HepG2 (cell line): ENCODE data around the gene SHISA9. TPM values are rescaled to one million over a fixed set of nuclear protein-coding genes. Genes with fewer than 3 reads are reported as not detected.

Source experiments
- AGO1 ChIP-seq: fragments of 200-400 bp; formaldehyde crosslinking; IDR thresholded peaks from 2 replicates; pipeline ENCODE4 v1.6.1; 2017; ENCODE audit warnings: mild to moderate bottlenecking, low read depth, low read length, moderate library complexity; ENCODE audit not compliant: poor library complexity, severe bottlenecking
- CBFB ChIP-seq: sonication (generic); formaldehyde crosslinking; IDR thresholded peaks from 2 replicates; pipeline ENCODE4 v1.4.0; 2020; ENCODE audit warnings: missing genetic modification reagents
- CTCF ChIP-seq: sonication (generic); formaldehyde crosslinking; IDR thresholded peaks from 2 replicates; pipeline ENCODE4 v1.5.0; 2020; ENCODE audit warnings: mild to moderate bottlenecking, missing genetic modification reagents, moderate library complexity
- DNMT3B ChIP-seq: conservative IDR thresholded peaks from 2 replicates; pipeline ENCODE4 v1.6.1; 2016; ENCODE audit warnings: missing biosample characterization, control low read depth
- NAIF1 ChIP-seq: sonication (generic); formaldehyde crosslinking; IDR thresholded peaks from 2 replicates; pipeline ENCODE4 v1.5.0; 2020; ENCODE audit warnings: mild to moderate bottlenecking, missing genetic modification reagents, borderline replicate concordance
- NR1H2 ChIP-seq: sonication (generic); formaldehyde crosslinking; IDR thresholded peaks from 2 replicates; pipeline ENCODE4 v1.8.1; 2022; ENCODE audit warnings: low read depth, missing genetic modification reagents, borderline replicate concordance
- PCBP2 ChIP-seq: fragments of 200-400 bp; formaldehyde crosslinking; optimal IDR thresholded peaks from 2 replicates; pipeline ENCODE3; 2018; ENCODE audit warnings: low read length, low read depth; ENCODE audit not compliant: poor library complexity, severe bottlenecking
- SCMH1 ChIP-seq: sonication (generic); formaldehyde crosslinking; IDR thresholded peaks from 2 replicates; pipeline ENCODE4 v1.9.0; 2021; ENCODE audit warnings: missing genetic modification reagents, mild to moderate bottlenecking, borderline replicate concordance
- ZNF207 ChIP-seq: fragments of 450-650 bp; IDR thresholded peaks from 2 replicates; pipeline ENCODE4 v1.6.1; 2016; ENCODE audit warnings: antibody characterized with exemption, borderline replicate concordance
- ZNF296 ChIP-seq: sonication (generic); formaldehyde crosslinking; conservative IDR thresholded peaks from 2 replicates; pipeline ENCODE4 v1.5.0; 2020; ENCODE audit warnings: mild to moderate bottlenecking, missing genetic modification reagents
- ZNF362 ChIP-seq: sonication (generic); formaldehyde crosslinking; IDR thresholded peaks from 2 replicates; pipeline ENCODE4 v1.4.0; 2020; ENCODE audit warnings: missing genetic modification reagents, mild to moderate bottlenecking, borderline replicate concordance
- ZNF616 ChIP-seq: sonication (generic); formaldehyde crosslinking; IDR thresholded peaks from 2 replicates; pipeline ENCODE4 v1.5.0; 2020; ENCODE audit warnings: low read depth, mild to moderate bottlenecking, missing genetic modification reagents
- ZSCAN29 ChIP-seq: sonication (generic); formaldehyde crosslinking; conservative IDR thresholded peaks from 2 replicates; pipeline ENCODE4 v1.4.0; 2020; ENCODE audit warnings: mild to moderate bottlenecking, missing genetic modification reagents
- polyA plus RNA-seq, 8 experiments: library from polyadenylated mRNA; depleted of rRNA in 3 of 8; stranded (reverse) in 7 of 8; unstranded in 1 of 8; fragments of >200 nt; fragmentation: Illumina TruSeq in 4 of 8; extraction: Trizol in 4 of 8; gene quantifications; 2 replicates each; pipeline versions ENCODE4 v1.2.1 to v1.2.3, GENCODE V29; 2011 to 2016; ENCODE audit warnings: low read depth in 4 of 8, missing spikeins in 1 of 8, mixed read lengths in 1 of 8; ENCODE audit not compliant: insufficient read depth in 1 of 8
- total RNA-seq, 5 experiments: library from RNA; depleted of rRNA; stranded (reverse); fragments of >200 nt; fragmentation: Illumina TruSeq; extraction: Trizol; gene quantifications; 2 replicates each; pipeline ENCODE4 v1.2.3, GENCODE V29; 2016; ENCODE audit warnings: low read depth in 1 of 5

The SHISA9 gene
- total and polyA plus RNA-seq, 2 of the 13 experiments (the other 11 are each of a cell fraction or from before 2014, with no cell fraction given): 0.01 TPM; not detected in 1

- no peak for TF ChIP-seq DNMT3B (CRISPR knock-in tag)
- peak; percentile 59 for TF ChIP-seq CTCF
- no peak for TF ChIP-seq ZNF362
- TF ChIP-seq ZNF207: no peak
- no peak for TF ChIP-seq AGO1
- no peak for TF ChIP-seq CBFB (CRISPR knock-in tag)
- no peak for TF ChIP-seq NR1H2 (CRISPR knock-in tag)
- TF ChIP-seq NAIF1: no peak
- no peak for TF ChIP-seq ZNF616
- no peak for TF ChIP-seq SCMH1 (CRISPR knock-in tag)
- no peak for TF ChIP-seq ZSCAN29 (CRISPR knock-in tag)
- TF ChIP-seq PCBP2: no peak
- no peak for TF ChIP-seq ZNF296 (CRISPR knock-in tag)
Observed at GRCh38 chr16:12898551-12898950, 2.8 kb upstream of the SHISA9 start (continued).
